HEK293 (cell line): ENCODE data around the gene IER2.

ENCODE experiments used
- GLIS2 ChIP-seq: fragments of 450-650 bp; formaldehyde crosslinking; IDR thresholded peaks from 2 replicates; pipeline ENCODE4 v1.5.1; 2016; ENCODE audit warnings: missing biosample characterization, missing genetic modification characterization
- HOXD13 ChIP-seq: sonication (generic); formaldehyde crosslinking; IDR thresholded peaks from 2 replicates; pipeline ENCODE4 v1.8.0; 2022; ENCODE audit warnings: missing genetic modification reagents, borderline replicate concordance
- MYNN ChIP-seq: fragments of 450-650 bp; formaldehyde crosslinking; IDR thresholded peaks from 2 replicates; pipeline ENCODE4 v1.5.1; 2016; ENCODE audit warnings: missing biosample characterization, missing genetic modification characterization, borderline replicate concordance
- MZF1 ChIP-seq: fragments of 450-650 bp; formaldehyde crosslinking; IDR thresholded peaks from 2 replicates; pipeline ENCODE4 v1.5.1; 2017; ENCODE audit warnings: missing biosample characterization, missing genetic modification characterization, borderline replicate concordance
- REPIN1 ChIP-seq: fragments of 450-650 bp; formaldehyde crosslinking; IDR thresholded peaks from 2 replicates; pipeline ENCODE4 v1.5.1; 2017; ENCODE audit warnings: missing biosample characterization, missing genetic modification characterization, low read depth
- REST ChIP-seq: fragments of 450-650 bp; formaldehyde crosslinking; IDR thresholded peaks from 2 replicates; pipeline ENCODE4 v1.5.1; 2016; ENCODE audit warnings: missing biosample characterization, missing genetic modification characterization
- SCRT1 ChIP-seq: fragments of 450-650 bp; formaldehyde crosslinking; IDR thresholded peaks from 2 replicates; pipeline ENCODE4 v1.5.1; 2016; ENCODE audit warnings: missing biosample characterization, missing genetic modification characterization, borderline replicate concordance
- ZBTB21 ChIP-seq: fragments of 450-650 bp; formaldehyde crosslinking; IDR thresholded peaks from 2 replicates; pipeline ENCODE4 v1.5.1; 2017; ENCODE audit warnings: missing biosample characterization, missing genetic modification characterization
- ZBTB26 ChIP-seq: fragments of 450-650 bp; formaldehyde crosslinking; optimal IDR thresholded peaks from 2 replicates; pipeline ENCODE3; 2016; ENCODE audit warnings: missing biosample characterization, mild to moderate bottlenecking, missing genetic modification characterization
- ZBTB6 ChIP-seq: fragments of 450-650 bp; formaldehyde crosslinking; IDR thresholded peaks from 2 replicates; pipeline ENCODE4 v1.5.1; 2017; ENCODE audit warnings: missing biosample characterization, missing genetic modification characterization
- ZNF112 ChIP-seq: fragments of 450-650 bp; formaldehyde crosslinking; IDR thresholded peaks from 2 replicates; pipeline ENCODE4 v1.5.0; 2017; ENCODE audit warnings: missing biosample characterization, missing genetic modification characterization
- ZNF223 ChIP-seq: fragments of 450-650 bp; formaldehyde crosslinking; IDR thresholded peaks from 2 replicates; pipeline ENCODE4 v1.5.1; 2016; ENCODE audit warnings: missing biosample characterization, missing genetic modification characterization
- ZNF280D ChIP-seq: fragments of 450-650 bp; formaldehyde crosslinking; IDR thresholded peaks from 2 replicates; pipeline ENCODE4 v1.5.1; 2016; ENCODE audit warnings: missing biosample characterization, missing genetic modification characterization
- ZNF302 ChIP-seq: fragments of 450-650 bp; formaldehyde crosslinking; IDR thresholded peaks from 2 replicates; pipeline ENCODE4 v1.5.1; 2016; ENCODE audit warnings: missing biosample characterization, missing genetic modification characterization, low read depth
- ZNF354C ChIP-seq: fragments of 450-650 bp; formaldehyde crosslinking; IDR thresholded peaks from 2 replicates; pipeline ENCODE4 v1.5.1; 2016; ENCODE audit warnings: missing biosample characterization, missing genetic modification characterization, low read depth, borderline replicate concordance
- ZNF362 ChIP-seq: fragments of 450-650 bp; formaldehyde crosslinking; IDR thresholded peaks from 2 replicates; pipeline ENCODE4 v1.5.1; 2016; ENCODE audit warnings: missing biosample characterization, missing genetic modification characterization
- ZNF366 ChIP-seq: fragments of 450-650 bp; formaldehyde crosslinking; conservative IDR thresholded peaks from 2 replicates; pipeline ENCODE4 v1.5.1; 2016; ENCODE audit warnings: missing biosample characterization, missing genetic modification characterization
- ZNF37A ChIP-seq: fragments of 450-650 bp; IDR thresholded peaks from 2 replicates; pipeline ENCODE4 v1.5.1; 2018; ENCODE audit warnings: missing biosample characterization, missing genetic modification characterization
- ZNF394 ChIP-seq: fragments of 450-650 bp; formaldehyde crosslinking; IDR thresholded peaks from 2 replicates; pipeline ENCODE4 v1.5.1; 2016; ENCODE audit warnings: missing biosample characterization, missing genetic modification characterization, mild to moderate bottlenecking, moderate library complexity, borderline replicate concordance
- ZNF423 ChIP-seq: fragments of 450-650 bp; formaldehyde crosslinking; IDR thresholded peaks from 2 replicates; pipeline ENCODE4 v1.5.1; 2016; ENCODE audit warnings: missing biosample characterization, missing genetic modification characterization
- ZNF48 ChIP-seq: fragments of 450-650 bp; formaldehyde crosslinking; IDR thresholded peaks from 2 replicates; pipeline ENCODE4 v1.5.1; 2016; ENCODE audit warnings: missing biosample characterization, missing genetic modification characterization
- ZNF585B ChIP-seq: fragments of 450-650 bp; formaldehyde crosslinking; IDR thresholded peaks from 2 replicates; pipeline ENCODE4 v1.5.1; 2016; ENCODE audit warnings: missing biosample characterization, missing genetic modification characterization
- ZNF645 ChIP-seq: fragments of 450-650 bp; formaldehyde crosslinking; IDR thresholded peaks from 2 replicates; pipeline ENCODE4; 2016; ENCODE audit warnings: missing biosample characterization, missing genetic modification characterization
- ZNF692 ChIP-seq: fragments of 450-650 bp; formaldehyde crosslinking; IDR thresholded peaks from 2 replicates; pipeline ENCODE4 v1.5.1; 2016; ENCODE audit warnings: missing biosample characterization, missing genetic modification characterization
- ZSCAN5A ChIP-seq: fragments of 450-650 bp; formaldehyde crosslinking; IDR thresholded peaks from 2 replicates; pipeline ENCODE4 v1.5.1; 2016; ENCODE audit warnings: missing biosample characterization, missing genetic modification characterization

Gene IER2

GRCh38 chr19:13153569-13154240, 3.5 kb downstream of the IER2 start (continued):
- TF ChIP-seq REST (no peak), ZBTB21 (tag by site-specific recombination) (no peak), ZNF112 (tag by site-specific recombination) (no peak), MZF1 (tag by site-specific recombination) (no peak), SCRT1 (tag by site-specific recombination) (no peak), REPIN1 (tag by site-specific recombination) (no peak), ZNF362 (tag by site-specific recombination) (no peak), ZNF645 (tag by site-specific recombination) (peak; percentile 95), ZNF280D (tag by site-specific recombination) (no peak), ZNF48 (tag by site-specific recombination) (no peak), MYNN (no peak), ZNF394 (tag by site-specific recombination) (no peak), ZNF692 (tag by site-specific recombination) (0 out of 2 replicates have a peak, but pooled peaks have one; percentile 12), ZNF366 (tag by site-specific recombination) (no peak), ZBTB6 (tag by site-specific recombination) (no peak), HOXD13 (no peak), ZNF354C (tag by site-specific recombination) (no peak), ZBTB26 (tag by site-specific recombination) (peak; percentile 74), GLIS2 (tag by site-specific recombination) (peak; percentile 20; the same call in 1 of the 2 replicates), ZSCAN5A (peak; percentile 38; the same call in 1 of the 2 replicates), ZNF423 (0 out of 2 replicates have a peak, but pooled peaks have one; percentile 40), ZNF223 (tag by site-specific recombination) (no peak), ZNF37A (tag by site-specific recombination) (no peak), ZNF302 (tag by site-specific recombination) (no peak), ZNF585B (no peak)
